HUDEP-2 (cell line): Measurements from ENCODE around the gene SPIN1.

ENCODE experiments used
- DNase-seq, 76 experiments: peaks; one replicate each; lab custom pipeline; 2025; ENCODE audit not compliant: unreplicated experiment in 76 of 76; lab: John Stamatoyannopoulos, UW

The SPIN1 gene

DNA sequence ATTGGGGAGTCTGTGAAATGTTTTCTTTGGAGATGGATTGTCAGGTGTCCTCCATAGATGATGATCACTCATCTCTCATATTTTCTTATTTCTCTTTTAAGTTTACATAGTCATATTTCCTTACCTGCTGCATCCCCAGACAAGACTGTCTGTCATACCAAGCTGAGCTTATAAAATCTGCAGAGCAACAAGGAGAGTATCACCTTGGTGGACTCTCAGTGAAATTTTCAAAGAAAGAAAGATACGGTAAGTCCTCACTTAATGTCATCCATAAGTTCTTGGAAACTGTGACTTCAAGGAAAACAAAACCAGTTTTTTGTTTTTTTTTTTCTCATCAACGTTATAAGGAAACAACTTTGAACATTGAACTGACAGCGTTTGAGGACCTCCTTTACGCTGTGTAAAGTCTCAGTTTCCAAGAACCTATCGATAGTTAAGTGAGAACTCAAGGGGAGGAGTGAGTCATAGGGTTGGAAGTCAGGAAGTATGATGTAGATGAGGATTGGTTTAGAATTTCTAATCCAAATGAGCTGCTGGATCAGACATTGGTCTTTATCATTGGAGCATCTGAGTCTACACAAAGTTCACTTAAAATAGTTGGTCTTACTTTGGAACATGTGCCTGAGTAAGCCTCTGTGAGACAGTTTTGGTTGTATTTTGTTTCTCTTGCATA lies 45.5 kb downstream of the SPIN1 start:
- DNase-seq, result no peak

DNA sequence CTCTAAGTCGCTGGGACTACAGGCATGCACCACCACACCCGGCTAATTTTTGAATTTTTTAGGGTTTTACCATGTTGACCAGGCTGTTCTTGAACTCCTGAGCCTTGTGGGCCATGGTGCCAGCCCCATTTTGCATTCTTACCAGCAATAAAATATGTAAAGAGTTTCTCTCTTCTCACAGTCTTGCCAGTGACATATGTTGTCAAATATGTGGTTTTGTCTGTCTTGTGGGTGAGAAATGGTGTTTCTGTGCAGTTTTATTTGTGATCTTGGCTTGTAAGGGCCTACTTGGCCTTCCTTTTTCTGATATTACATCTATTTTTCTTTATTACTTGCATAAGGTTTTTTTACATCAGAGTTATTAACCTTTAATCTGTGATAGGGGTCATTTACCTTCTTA lies 47.1 kb downstream of the SPIN1 start:
- DNase-seq, result no peak

DNA sequence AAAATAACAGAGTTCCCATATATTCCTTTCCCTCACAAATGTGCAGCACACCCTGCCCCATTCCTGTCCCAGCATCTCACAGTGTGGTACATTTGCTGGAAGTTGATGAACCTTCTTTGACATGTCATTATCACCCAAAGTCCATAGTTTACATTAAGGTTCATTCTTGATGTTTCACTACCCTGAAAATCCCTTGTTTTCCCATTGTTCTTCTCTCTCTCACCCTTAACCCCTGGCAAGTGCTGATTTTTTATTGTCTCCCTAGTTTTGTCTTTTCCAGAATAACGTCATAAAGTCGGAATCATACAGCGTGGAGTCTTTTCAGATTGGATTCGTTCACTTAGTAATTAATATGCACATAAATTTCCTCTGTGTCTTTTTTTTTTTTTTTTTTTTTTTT lies 48.1 kb downstream of the SPIN1 start:
- DNase-seq, result no peak

DNA sequence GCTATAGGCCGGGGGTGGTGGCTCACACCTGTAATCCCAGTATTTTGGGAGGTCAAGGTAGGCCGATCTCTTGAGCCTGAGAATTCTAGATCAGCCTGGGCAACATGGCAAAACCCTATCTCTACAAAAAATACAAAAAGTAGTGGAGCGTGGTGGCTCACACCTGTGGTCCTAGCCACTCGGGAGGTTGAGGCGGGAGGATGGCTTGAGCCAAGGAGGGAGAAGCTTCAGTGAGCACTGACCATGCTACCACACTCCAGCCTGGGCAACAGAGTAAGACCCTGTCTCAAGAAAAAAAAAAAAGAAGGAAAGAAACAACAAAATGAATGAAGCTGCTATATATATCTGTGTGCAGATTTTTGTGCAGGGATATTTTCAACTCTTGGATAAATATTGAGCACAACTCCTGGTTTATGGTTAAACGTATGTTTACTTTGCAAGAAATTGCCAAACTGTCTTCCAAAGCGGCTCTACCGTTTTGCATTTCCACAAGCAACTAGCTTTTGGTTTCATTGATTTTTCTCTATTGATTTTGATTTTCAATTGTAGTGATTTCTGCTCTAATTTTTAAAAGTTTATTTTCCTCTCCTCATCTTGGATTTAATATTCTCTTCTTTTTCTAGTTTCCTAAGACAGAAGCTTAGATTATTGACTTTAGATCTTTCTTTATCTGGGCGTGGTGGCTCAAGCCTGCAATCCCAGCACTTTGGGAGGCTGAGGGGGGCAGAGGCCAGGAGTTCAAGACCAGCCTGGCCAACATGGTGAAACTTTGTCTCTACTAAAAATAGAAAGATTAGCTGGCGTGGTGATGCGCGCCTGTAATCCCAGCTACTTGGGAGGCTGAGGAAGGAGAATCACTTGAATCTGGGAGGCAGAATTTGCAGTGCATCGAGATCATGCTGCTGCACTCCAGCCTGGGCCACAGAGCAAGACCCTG lies 49.2 kb downstream of the SPIN1 start:
- DNase-seq, result no peak

DNA sequence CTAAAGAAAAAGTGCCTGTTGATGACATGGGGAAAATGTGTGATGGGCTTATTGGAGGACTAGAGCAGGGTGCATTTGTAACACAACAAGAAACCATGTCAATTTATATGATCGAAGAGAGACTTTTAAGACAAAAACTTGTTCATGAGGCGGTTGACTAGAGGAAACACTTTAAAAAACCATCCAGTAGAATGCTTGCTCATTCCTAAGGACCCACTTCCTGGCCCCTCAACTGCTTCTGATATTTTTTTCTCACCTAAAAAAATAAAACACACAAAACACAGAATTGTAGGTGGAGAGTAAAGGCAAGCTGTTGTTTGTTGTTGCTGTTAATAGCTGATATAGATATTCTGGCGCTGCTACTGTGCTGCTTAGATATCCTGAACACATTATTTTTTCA lies 50.6 kb downstream of the SPIN1 start:
- DNase-seq, result no peak

- DNase-seq, result no peak
Measured at GRCh38 chr9:88441301-88442007, 53.2 kb downstream of the SPIN1 start.

GRCh38 chr9:88443480-88444113 lies 55.4 kb downstream of the SPIN1 start:
- DNase-seq, result no peak

GRCh38 chr9:88446728-88447127 lies 58.5 kb downstream of the SPIN1 start:
- DNase-seq, result no peak

- DNase-seq, result no peak
Measured at GRCh38 chr9:88447431-88447830, 59.2 kb downstream of the SPIN1 start.

DNA sequence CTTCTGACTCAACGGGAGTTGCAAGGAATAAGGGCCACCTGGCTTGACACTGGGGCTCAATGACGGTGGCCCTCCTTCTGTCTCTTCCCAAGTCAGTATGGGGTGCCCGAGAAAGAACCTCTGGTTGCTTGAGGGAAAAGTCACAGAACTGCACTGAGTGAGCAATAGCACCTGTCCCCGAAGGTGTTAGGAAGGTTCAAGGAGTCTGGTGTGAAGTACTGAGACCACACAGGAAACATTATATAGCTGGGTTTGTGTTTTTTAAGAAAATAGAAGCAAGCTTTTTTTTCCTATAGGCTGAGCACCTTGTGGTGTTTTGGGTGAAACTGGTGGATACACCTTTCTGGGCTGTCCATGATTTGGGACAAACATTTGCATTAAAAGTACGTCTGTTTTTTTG lies 62.9 kb downstream of the SPIN1 start:
- no peak for DNase-seq

DNA sequence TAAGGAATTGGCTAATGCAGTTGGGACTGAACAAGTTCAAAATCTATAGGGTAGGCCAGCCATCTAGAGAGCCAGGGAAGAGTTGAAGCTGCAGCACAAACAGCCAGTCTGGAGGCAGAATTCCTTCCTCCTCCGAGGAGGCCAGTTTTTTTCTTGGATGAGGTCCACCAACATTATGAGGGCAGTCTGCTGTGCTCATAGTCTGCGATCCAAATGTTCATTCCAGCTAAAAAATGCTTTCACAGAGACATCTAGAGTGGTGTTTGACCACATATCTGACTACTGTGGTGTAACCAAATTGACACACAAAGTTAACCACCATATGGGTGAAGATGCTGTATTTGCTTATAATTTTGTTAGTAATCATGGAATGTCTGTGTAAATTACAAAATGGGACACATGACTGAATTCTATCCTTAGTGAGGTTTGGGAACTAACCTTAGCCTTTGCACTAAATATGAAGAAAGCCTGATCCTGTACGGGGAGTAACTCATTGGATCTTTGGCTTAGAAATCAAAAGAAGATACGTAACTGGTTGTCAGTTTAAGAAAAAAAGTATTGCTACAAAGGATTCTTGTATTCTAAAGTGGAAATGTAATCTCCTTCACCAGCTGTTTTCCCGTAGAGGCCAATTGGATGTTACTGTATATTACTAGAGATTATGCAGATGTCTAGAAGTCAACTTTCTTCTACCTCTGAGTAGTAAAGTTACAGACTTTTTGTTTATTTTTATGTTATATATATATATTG lies 70.6 kb downstream of the SPIN1 start:
- DNase-seq, result no peak

GRCh38 chr9:88460587-88461332 lies 72.5 kb downstream of the SPIN1 start:
- no peak for DNase-seq

GRCh38 chr9:88462191-88462590 lies 73.9 kb downstream of the SPIN1 start:
- no peak for DNase-seq

DNA sequence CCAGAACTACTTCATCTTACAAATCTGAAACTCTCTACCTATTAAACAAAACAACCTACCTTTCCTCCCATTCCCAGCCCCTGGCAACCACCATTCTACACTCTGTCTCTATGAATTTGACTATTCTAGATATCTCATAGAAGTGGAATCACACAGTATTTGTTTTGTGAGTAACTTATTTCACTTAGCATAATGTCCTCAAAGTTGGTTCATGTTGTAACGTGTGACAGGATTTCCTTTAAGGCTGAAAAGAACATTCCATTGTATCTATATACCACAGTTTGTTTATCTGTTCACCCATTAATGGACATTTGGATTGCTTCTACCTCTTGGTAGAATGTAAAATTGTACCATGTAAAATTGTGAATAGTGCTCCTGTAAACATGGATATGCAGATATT lies 76.6 kb downstream of the SPIN1 start:
- DNase-seq, result no peak

DNA sequence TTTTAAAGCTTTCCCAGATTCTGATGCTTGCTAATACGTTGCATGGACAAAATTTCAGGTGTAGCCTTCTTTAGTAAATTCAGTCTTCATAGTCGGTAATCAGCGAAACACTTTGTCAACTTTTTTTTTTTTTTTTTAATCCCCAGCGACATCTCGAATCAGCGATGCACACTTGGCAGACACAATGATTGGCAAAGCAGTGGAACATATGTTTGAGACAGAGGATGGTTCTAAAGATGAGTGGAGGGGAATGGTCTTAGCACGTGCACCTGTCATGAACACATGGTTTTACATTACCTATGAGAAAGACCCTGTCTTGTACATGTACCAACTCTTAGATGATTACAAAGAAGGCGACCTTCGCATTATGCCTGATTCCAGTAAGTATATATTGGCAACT lies 80.0 kb downstream of the SPIN1 start:
- DNase-seq, result no peak

- DNase-seq, result no peak
Measured at GRCh38 chr9:88476491-88477271, 88.4 kb downstream of the SPIN1 start.

DNA sequence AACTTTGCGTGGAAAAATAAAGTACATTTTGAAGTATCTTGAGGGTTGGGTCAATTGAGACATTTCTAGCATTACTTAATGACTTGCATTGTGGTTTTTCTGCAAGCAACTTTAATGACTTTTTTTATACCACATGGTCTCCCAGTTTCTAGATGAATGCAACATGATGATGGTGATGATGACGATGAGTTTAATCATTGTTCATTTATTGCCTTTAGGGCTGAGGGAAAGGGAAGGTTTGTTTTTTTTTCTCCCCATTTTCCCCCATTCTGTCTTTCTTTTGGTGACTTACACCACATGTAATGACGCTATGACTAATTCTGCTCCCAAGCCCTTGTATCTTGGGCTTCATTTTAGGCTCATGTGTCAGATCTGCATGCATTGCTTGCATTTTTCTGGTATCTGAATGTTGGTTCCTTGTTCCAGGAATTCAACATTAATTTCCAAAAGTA lies 89.1 kb downstream of the SPIN1 start:
- no peak for DNase-seq

DNA sequence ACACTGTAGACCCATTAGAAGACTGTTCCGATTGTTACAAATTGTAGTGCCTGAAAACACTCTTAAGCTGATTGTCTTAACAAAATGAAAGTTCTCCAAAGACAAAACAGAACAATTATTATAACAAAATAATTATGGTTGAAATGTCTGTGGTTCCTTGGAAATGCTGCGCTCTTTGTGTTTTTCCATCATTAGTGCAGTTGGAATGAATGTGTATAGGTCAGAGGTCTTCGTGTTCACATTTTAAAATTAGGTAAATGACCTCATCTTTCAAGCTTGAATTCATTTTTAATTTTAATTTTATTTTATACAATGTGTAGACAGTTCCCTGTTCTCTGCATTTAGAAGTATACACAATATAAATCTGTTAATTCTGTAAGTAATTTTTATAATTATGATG lies 90.0 kb downstream of the SPIN1 start:
- DNase-seq, result no peak

DNA sequence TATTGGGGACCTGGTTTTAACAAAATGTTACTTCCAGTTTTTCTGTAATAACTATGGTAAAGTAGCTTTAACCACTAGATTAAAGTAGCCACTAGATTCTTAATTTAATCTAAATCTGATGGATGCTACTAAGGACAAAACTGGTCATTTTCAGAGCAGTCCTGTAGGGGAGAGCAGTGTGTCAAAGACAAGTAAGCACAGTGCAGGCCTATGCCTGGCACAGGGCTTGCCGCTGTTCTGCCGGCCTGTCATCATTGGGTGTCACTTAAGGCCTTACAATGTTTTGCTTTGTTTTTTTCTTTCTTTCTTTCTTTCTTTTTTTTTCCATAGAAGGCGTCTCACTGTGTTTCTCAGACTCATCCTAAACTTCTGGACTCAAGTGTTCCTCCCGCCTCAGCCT lies 93.7 kb downstream of the SPIN1 start:
- DNase-seq, result no peak
